Bronchial epithelial cell (primary cell): Measurements from ENCODE around the gene CAMK2D. TPM values are rescaled to one million over a fixed set of nuclear protein-coding genes. Genes with fewer than 3 reads are reported as not detected.

Experiments
- DNase-seq: peaks from one replicate; pipeline ENCODE4 v3.0.0-alpha.2; 2010; ENCODE audit warnings: low read depth
- FAIRE-seq: peaks from 2 replicates; lab custom pipeline; 2011; peaks lifted over from hg19 to GRCh38; lab: Jason Lieb, UNC
- H3K27me3 ChIP-seq: 2 replicates; pipeline ENCODE4 v1.5.1; 2011; ENCODE audit warnings: low read length; ENCODE audit not compliant: control insufficient read depth, insufficient read depth
- H3K36me3 ChIP-seq: 2 replicates; pipeline ENCODE4 v1.5.1; 2011; ENCODE audit warnings: low read length; ENCODE audit not compliant: control insufficient read depth, insufficient read depth
- H3K4me3 ChIP-seq: 2 replicates; pipeline ENCODE4 v1.5.1; 2011; ENCODE audit warnings: mild to moderate bottlenecking, low read depth, low read length, control low read depth
- CTCF ChIP-seq: IDR thresholded peaks from 2 replicates; pipeline ENCODE4 v1.5.1; 2011; ENCODE audit warnings: mild to moderate bottlenecking, moderate library complexity, low read length, control low read depth, inconsistent platforms; ENCODE audit not compliant: insufficient read depth, severe bottlenecking
- total RNA-seq: library from RNA; depleted of rRNA; stranded (reverse); fragments of >200 nt; gene quantifications from 2 replicates; pipeline ENCODE4 v1.2.1, GENCODE V29; 2014

The CAMK2D gene
- total RNA-seq, 1 donor from 2014 or later, result 50.8 TPM

- Histone ChIP-seq H3K36me3 (no peaks in the 10 kb centered on the region), H3K27me3 (no peaks in the 10 kb centered on the region), H3K4me3 (no peak overlapping the region)
- peak; percentile 41 for DNase-seq
- FAIRE-seq, result no peak
- no peak for TF ChIP-seq CTCF
These were observed 20.6 kb downstream of the CAMK2D start for GRCh38 chr4:113740857-113741379.

DNA sequence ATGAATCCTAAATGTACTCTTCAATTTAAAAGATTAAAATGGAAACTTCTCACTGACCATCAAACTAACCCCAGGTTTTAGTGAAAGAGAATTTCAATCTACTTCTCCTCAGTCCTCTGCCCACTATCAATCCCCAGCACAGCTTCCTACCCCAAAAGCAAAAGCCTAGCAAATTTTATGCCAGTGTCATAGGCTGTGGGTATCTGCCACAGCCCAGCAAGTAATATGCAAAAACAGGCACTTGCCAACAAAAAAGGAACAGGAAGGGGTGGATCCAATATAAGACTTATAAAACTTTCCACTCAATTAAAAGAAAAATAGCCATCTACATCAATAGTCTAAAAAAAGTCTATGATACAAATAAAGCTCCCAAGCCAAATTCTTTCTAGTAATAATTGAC is 22.3 kb downstream of the CAMK2D start:
- DNase-seq (no peak), FAIRE-seq (no peak)
- Histone ChIP-seq H3K4me3 (no peak overlapping the region), H3K36me3 (no peaks in the 10 kb centered on the region), H3K27me3 (no peaks in the 10 kb centered on the region)
- no peak for TF ChIP-seq CTCF

DNA sequence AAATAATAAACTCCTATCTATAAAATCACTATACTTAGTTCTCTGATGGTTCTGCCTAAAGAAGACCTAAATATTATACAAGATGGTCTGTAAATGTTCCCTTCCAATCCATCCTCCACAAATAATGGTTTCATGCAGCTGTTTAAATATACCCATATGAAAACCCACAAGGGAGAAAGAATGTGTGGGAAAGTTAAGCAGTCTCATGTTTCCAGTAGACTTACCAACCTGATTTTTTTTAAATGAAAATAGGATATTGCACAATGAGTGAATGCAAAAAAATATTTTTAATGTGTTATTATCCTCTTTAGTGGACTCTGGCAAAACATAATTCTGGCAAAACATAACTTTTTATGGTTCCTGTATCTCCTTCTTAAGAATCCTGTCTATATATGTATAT is 23.3 kb downstream of the CAMK2D start:
- no peaks in the 10 kb centered on the region for H3K27me3 ChIP-seq
- H3K4me3 ChIP-seq, result no peak overlapping the region
- no peak for FAIRE-seq
- no peak for DNase-seq
- no peaks in the 10 kb centered on the region for H3K36me3 ChIP-seq
- no peak for TF ChIP-seq CTCF

- DNase-seq (no peak), FAIRE-seq (no peak)
- no peaks in the 10 kb centered on the region for H3K27me3 ChIP-seq
- no peak overlapping the region for H3K4me3 ChIP-seq
- TF ChIP-seq CTCF, result no peak
- no peaks in the 10 kb centered on the region for H3K36me3 ChIP-seq
These were observed 27.9 kb downstream of the CAMK2D start for GRCh38 chr4:113733685-113734084.

DNA sequence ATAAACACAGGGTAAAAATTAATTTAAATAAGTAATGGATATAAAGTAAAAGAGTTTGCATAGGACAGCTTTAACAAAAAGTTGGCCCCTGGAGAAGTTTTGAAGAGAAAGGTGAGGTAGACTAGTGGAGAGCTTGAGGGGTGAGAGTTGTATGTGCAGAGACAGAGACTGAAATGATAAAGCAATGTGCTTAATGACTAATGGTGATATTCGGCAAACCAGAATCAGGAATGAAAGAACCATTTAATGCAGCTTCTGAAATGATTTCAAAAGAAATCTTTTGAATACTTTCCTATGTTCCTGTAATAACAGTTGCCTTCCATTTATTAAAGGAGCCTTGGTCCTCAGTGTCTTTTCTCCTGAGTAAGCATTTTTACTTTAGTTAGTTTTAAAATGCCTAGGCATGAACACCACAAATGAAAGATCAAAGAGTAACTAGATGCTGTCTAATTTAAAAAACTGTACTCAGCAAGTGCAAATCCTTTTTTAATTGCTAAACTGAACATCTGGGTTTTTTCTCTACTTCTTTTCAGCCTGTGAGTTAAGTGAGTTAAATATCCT is 28.5 kb downstream of the CAMK2D start:
- no peak for TF ChIP-seq CTCF
- Histone ChIP-seq H3K27me3 (no peaks in the 10 kb centered on the region), H3K36me3 (no peaks in the 10 kb centered on the region), H3K4me3 (no peak overlapping the region)
- FAIRE-seq (no peak), DNase-seq (no peak)
